Measurements from ENCODE around the gene ABR.

GRCh38 chr17:1100382-1100781 is 79.4 kb downstream of the ABR start:
- TF ChIP-seq POLR2A (IDR thresholded peaks at IDR 0.05) (no peak), CTCF (IDR thresholded peaks at IDR 0.05) (no peak)
